Colonic mucosa (tissue), 4 donors: ENCODE data around the gene TSSK2. TPM values are rescaled to one million over a fixed set of nuclear protein-coding genes. Genes with fewer than 3 reads are reported as not detected.

Source experiments
- DNase-seq: peaks from one replicate; pipeline ENCODE4 v3.0.0-alpha.2; 2020
- H3K27ac ChIP-seq: fragments of 200-600 bp; one replicate; pipeline ENCODE4 v1.8.0; 2021
- H3K27me3 ChIP-seq: fragments of 200-600 bp; one replicate; pipeline ENCODE4 v1.8.0; 2021
- H3K36me3 ChIP-seq: fragments of 200-600 bp; one replicate; pipeline ENCODE4 v1.8.0; 2021
- H3K4me1 ChIP-seq: fragments of 200-600 bp; one replicate; pipeline ENCODE4 v1.8.0; 2021; ENCODE audit warnings: mild to moderate bottlenecking
- H3K4me3 ChIP-seq: fragments of 200-600 bp; one replicate; pipeline ENCODE4 v1.8.0; 2021
- H3K9ac ChIP-seq, 2 donors: one replicate each; pipeline ENCODE4 v1.7.0; 2013; ENCODE audit warnings: control low read depth in 2 of 2, low read depth in 2 of 2, low read length in 2 of 2
- H3K9me3 ChIP-seq: fragments of 200-600 bp; one replicate; pipeline ENCODE4 v1.8.0; 2021
- intact Hi-C: fragments of 100-400 bp; cut with DNase I; formaldehyde crosslinking; loops from one replicate; pipeline ENCODE4 v1.14.1; 2022
- total RNA-seq, 2 donors: library from RNA; stranded (reverse); fragmentation: NEBNext Ultra II Directional in 1 of 2; extraction: Animal tissue kit (Norgen Biotek cat#: 25700) in 1 of 2; gene quantifications; one replicate each; pipeline ENCODE4 v1.2.1, GENCODE V29; 2021
- TF ChIP-seq, protein P1 (sequence below): fragments of 200-600 bp; IDR thresholded peaks from one replicate; pipeline ENCODE4 v1.8.0; 2022; ENCODE audit warnings: antibody characterized with exemption, mild to moderate bottlenecking
- donor health status: healthy.
- donor health status: DM: no; HTN: no; CAD: no.
- donor health status: DM: no; HTN: no; CAD: no.

TSSK2 gene
- total RNA-seq, 2 donors from 2014 or later = not detected

DNA sequence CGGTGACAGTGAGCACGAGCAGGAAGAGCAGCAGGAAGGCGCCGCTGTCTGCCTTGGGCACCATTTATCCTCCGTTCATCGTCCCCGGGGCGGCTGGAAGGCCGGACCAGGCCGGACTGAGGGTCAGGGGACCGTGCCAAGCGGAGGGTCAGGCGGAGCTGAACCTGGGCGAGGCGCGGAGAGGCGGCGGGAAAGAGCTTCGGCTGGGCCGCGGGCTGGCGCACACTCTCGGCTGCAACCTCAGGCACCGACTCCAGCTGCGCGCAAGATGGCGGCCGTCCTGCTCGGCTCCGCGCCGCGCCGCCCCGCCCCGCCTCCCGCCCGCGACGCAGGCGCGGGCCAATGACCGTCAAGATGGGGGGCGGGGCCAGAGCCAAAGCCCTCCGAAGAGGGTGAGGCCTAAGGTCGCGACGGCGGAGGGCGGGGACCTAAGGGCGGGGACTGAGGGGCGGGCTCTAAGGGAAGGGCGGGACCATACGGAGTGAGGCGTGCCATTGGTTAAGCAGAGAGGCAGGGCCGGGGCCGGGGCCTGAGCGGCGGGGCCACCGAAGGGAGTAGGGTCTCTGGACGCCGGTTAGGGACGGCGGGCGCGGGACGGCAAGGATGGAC lies 8.9 kb upstream of the TSSK2 start, which contains the start of gene DGCR2:
TSS of gene DGCR2 (minus strand) at position 270 of the 609 bp plus-strand sequence. CDS start at position 64, 206 bp downstream.
- DNase-seq = peak; percentile 98
- Histone ChIP-seq H3K4me3 (peak within 1 kb of the TSS; percentile 92), H3K27me3 (no peaks in the 10 kb centered on the region), H3K27ac (peak within 1 kb of the TSS; percentile 91), H3K4me1 (peaks cover 21% of the 10 kb centered on the region), H3K36me3 (no peaks in the 10 kb centered on the region), H3K9ac (peak within 1 kb of the TSS; percentile 90 to 92), H3K9me3 (no peaks in the 10 kb centered on the region)
- intact Hi-C loops = loop anchor here (2.0 kb wide), 1 partner anchor 21 kb away; no protein-coding TSS in a partner anchor
- TF ChIP-seq, protein P1, sequence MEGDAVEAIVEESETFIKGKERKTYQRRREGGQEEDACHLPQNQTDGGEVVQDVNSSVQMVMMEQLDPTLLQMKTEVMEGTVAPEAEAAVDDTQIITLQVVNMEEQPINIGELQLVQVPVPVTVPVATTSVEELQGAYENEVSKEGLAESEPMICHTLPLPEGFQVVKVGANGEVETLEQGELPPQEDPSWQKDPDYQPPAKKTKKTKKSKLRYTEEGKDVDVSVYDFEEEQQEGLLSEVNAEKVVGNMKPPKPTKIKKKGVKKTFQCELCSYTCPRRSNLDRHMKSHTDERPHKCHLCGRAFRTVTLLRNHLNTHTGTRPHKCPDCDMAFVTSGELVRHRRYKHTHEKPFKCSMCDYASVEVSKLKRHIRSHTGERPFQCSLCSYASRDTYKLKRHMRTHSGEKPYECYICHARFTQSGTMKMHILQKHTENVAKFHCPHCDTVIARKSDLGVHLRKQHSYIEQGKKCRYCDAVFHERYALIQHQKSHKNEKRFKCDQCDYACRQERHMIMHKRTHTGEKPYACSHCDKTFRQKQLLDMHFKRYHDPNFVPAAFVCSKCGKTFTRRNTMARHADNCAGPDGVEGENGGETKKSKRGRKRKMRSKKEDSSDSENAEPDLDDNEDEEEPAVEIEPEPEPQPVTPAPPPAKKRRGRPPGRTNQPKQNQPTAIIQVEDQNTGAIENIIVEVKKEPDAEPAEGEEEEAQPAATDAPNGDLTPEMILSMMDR = no peak

DNA sequence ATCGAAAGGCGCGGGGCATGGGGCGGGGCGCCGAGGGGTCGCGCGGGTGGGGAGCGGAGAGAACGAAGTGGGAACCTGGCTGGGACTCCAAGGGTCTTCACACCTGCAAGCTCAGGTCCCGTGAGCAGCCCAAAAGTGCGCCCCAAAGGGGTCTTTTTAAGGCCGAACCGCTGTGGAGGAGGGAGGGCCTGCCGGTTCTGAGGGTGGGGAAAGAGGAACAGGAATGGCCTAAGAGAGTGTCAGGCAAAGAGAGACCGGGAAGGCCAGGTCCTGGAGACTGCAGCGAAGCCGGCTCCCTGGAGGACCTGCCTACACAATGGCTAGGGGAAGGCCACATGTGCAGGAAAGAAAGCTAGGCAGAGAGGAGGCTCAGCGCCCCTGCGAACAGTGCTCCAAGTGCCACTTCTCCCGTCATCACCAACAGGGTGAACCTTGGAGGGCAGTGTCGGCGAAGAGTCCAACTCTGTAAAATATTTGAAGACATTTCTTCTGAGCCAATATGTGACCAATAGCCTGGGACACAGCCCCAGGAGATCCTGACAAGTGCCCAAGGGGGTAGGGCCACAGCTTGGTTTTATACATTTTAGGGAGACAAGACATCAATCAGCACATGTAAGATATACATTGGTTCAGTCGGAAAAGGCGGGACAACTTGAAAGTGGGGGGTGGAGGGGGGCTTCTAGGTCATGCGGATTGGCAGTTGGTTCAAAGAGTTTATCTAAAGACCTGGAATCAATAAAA lies 8.2 kb upstream of the TSSK2 start:
- H3K4me3 ChIP-seq = peak overlapping the region; percentile 92
- H3K36me3 ChIP-seq = no peaks in the 10 kb centered on the region
- H3K27ac ChIP-seq = no peak overlapping the region
- DNase-seq = no peak
- peak overlapping the region; percentile 45 to 62 for H3K9ac ChIP-seq
- no peaks in the 10 kb centered on the region for H3K9me3 ChIP-seq
- H3K27me3 ChIP-seq = no peaks in the 10 kb centered on the region
- TF ChIP-seq, protein P1 = no peak
- intact Hi-C loops = loop anchor here (2.0 kb wide), 1 partner anchor 20 kb away; no protein-coding TSS in a partner anchor
- H3K4me1 ChIP-seq = peaks cover 14% of the 10 kb centered on the region

DNA sequence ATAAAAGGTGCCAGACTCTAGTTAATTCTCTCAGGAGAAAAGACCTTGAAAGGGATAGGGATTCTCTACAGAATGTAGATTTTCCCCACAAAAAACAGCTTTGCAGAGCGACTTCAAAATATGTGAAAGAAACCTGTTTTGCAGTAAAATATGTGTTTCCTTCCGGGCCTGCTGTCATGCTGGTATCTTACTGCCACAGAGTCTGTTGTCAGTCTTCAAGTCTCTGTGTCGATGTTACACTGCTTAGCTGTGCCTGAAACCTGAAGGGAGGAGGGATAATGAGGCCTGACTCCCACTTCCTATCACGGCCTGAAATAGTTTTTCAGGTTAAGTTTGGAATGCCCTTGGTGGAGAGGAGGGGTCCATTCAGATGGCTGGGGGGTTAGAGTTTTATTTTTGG lies 7.2 kb upstream of the TSSK2 start:
- no peak overlapping the region for H3K4me3 ChIP-seq
- no peaks in the 10 kb centered on the region for H3K36me3 ChIP-seq
- H3K4me1 ChIP-seq = peaks cover 14% of the 10 kb centered on the region
- DNase-seq = no peak
- TF ChIP-seq, protein P1 = no peak
- H3K9me3 ChIP-seq = no peaks in the 10 kb centered on the region
- H3K27ac ChIP-seq = no peak overlapping the region
- no peak overlapping the region for H3K9ac ChIP-seq
- intact Hi-C loops = loop anchor here (2.0 kb wide), 1 partner anchor 19 kb away; no protein-coding TSS in a partner anchor
- no peaks in the 10 kb centered on the region for H3K27me3 ChIP-seq

DNA sequence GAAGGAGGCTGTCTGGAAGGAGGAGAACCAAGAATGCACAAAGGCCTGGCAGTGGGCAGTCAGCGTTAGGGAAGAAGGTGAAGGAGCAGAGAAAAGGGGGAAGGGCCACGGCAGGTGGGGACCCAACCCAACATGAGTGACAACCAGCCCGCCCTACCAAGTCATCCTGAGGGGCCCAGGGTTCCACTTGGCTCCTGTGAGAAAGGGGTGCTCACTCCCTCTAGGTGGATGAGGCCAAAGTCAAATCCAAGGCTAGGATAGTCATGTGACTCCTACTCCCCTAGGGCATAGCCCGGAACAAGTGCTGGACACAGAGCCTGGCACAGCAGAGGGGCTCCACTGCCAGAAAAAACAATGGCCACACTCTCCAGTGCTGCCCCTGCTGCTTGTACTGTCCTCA lies 6.7 kb upstream of the TSSK2 start:
- Histone ChIP-seq H3K9me3 (no peaks in the 10 kb centered on the region), H3K27ac (no peak overlapping the region), H3K36me3 (no peaks in the 10 kb centered on the region), H3K4me3 (no peak overlapping the region), H3K27me3 (no peaks in the 10 kb centered on the region), H3K9ac (no peak overlapping the region), H3K4me1 (peaks cover 14% of the 10 kb centered on the region)
- intact Hi-C loops = no loop called here
- no peak for DNase-seq
- TF ChIP-seq, protein P1 = no peak

DNA sequence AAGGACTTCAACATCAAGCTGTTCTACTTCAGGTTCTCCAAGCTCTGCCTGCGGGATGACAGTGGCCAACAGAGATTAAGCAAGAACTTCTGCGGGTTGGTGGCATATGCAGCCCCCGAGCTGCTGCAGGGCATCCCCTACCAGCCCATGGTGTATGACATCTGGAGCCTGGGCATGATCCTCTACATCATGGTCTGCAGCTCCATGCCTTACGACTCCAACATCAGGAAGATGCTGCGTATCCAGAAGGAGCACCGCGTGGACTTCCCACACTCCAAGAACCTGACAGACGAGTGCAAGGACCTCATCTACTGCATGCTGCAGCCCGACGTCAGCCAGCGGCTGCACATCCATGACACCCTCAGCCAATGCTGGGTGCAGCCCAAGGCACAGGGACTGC lies 6.1 kb upstream of the TSSK2 start:
- H3K9ac ChIP-seq = no peak overlapping the region
- no peaks in the 10 kb centered on the region for H3K9me3 ChIP-seq
- H3K36me3 ChIP-seq = no peaks in the 10 kb centered on the region
- H3K4me1 ChIP-seq = peaks cover 14% of the 10 kb centered on the region
- no peak for DNase-seq
- H3K4me3 ChIP-seq = no peak overlapping the region
- H3K27me3 ChIP-seq = no peaks in the 10 kb centered on the region
- no peak overlapping the region for H3K27ac ChIP-seq
- TF ChIP-seq, protein P1 = no peak
- intact Hi-C loops = no loop called here
